CD4-positive, alpha-beta T cell treated with Interleukin-4 for 1 hour (primary cell): ENCODE results near the gene THEM4.
A peak's percentile ranks its signal among the peaks of the same experiment; 100 is the strongest.

Experiments
- DNase-seq, 2 donors: peaks; one replicate each; pipeline ENCODE4 v3.0.0-alpha.2; 2020 to 2022

THEM4 gene

DNA sequence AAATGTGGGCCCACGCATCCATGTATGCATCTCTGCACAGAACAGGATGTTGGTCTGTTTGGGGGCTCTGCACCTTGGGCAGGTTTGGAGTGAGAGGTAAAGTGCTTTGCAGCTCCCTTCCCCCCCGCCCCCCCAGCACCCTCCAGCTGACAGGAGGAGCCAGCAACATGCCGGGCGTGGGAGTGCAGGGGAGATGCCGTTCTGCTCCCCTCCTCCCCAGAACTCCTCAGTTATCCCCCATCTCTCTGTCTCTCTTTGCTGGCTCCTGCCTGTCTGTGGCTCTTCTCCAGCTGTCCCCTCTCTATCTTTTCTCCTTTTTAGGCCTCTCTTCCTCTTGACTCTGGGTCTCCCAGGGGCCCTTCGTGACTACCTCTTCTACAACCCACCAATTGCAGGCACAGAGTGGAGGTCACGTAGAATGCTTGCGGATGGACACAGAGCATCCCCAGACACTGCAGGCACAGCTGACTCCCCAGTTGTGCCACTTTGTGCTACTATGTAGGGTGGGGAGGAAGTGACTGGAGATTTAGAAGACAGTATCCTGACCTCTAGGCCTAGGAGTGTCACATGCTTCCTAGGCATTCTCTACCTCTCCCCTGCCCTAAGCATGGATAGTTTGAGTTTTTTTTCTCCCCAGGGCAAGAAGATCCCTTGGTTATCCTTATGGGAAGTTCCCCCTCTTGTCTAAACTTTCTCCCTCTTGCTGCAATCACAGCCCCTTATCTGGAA, 76.0 kb downstream of the THEM4 start:
- DNase-seq, result no peak

DNA sequence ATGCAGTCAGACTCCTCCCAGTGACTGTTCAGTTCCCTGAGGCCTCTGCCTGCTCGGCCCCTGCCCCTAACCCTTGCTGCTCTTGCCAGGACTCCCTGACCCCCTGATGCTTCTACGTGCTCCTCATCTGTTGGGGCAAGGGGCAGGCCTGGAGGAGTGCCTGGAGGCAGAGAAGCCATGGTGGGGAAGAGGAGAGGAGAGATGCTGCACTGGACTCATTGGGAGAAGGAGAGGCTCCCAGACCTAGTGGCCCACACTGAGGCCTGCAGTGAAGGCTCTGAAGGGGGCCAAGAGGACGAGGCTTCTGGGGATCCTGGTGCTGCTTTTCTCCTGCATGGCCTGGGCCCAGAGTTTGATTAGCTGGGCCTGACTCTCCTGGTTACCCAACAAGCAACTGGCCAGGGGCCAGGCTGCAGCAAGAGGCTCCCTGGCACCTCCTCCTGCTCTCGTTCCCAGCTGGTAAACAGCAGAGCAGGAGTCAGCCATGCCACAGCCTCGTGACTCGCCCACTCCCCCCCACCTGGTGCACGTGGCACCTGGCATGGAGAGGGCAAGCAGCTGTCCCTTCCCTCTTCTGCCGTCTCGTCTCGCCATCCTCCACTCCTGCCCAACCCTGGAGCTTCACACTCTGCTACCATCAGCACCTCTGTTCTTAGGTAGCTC, 76.9 kb downstream of the THEM4 start:
- no peak for DNase-seq

DNA sequence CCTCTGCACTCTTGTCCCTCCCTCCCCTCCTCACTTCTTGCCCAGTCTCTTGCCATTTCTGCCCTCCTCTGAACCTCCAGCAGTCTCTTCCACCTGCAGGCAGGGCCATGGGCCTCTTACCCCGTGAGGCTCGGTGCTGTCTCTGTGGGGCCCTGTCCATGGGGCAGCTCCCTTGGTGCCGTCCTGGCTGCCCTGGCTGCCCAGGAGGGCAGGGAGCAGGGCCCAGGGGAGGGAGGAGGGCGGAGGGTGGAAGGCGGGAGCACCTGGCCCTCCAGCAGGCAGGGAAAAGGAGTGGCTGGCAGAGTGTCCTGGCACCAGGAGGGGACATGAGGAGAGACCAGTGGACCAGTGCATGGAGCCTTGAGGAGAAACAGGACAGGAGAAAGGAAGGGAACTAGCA, 77.7 kb downstream of the THEM4 start, which contains the start of gene RORC:
RORC (minus strand) TSS at position 198 of the 400 bp plus-strand sequence; CDS start at position 160, 38 bp downstream.
- DNase-seq, result no peak

DNA sequence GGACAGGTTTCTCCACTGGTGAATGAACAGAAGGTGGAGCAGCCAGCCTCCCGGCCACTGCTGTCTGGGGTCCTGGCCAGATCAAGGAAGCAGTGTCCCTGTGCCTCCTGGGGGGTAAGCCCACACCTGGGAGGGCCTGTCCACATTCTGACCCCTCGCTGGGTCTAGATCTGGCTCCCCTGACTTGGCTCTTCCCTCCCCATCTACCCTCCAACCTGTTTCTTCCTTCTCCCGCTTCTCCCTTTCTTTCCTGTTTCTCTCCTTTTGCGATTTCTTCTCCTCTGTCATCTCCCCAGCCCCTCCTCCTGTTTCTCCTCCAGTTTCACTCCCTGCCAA, 78.1 kb downstream of the THEM4 start:
- DNase-seq, result no peak

DNA sequence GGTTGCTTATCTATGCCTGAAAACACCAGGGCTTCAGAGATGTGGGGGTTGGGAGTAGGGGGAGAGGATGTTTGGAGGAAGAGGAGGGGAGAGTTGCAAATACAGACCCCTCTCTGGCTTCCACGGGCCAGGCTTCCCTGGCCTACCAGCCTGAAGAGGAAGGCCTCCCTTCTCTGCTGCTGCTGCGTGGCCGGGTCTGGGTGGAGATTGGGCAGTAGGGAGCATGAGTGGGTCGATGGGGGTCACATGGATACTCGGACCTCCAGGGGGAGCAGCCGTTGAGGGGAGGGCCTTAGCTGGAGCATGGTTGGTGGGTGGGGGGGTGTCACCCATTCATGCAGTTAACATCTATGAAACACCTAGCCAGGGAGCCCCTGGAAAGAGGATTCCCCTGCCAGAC, 79.3 kb downstream of the THEM4 start:
- no peak for DNase-seq

DNA sequence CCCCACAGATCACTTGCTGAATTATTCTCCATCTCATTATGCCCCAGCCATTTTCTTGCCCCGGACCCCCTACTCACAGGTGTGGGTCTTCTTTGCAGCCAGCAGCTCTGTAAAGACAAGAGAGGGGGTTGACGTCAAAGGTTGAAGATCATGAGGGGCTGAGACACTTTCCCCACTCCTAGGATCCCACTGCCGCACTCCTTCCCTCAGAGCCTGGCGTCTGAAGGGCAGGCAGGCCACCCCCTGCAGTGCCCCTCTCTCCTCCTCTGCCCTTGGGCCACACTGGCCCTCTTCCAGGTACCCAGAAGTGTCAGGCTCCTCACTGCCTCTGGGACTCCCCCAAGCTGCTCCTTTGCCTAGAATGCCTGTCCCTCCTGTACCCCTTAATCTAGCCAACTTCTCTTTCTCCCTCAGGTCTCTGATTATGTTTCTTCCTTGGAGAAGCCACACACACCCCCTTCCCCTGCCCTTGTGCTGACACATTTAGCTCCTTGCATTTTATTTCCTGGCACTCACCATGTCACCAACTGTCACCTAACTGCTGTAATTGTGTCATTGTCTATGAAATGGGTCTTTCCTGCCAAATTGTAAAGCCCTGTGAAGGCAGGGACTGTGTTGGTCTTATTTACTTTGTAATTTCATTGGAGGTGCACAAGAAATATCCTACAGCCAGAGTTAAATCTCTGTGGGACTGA, 79.8 kb downstream of the THEM4 start:
- DNase-seq, result no peak

DNA sequence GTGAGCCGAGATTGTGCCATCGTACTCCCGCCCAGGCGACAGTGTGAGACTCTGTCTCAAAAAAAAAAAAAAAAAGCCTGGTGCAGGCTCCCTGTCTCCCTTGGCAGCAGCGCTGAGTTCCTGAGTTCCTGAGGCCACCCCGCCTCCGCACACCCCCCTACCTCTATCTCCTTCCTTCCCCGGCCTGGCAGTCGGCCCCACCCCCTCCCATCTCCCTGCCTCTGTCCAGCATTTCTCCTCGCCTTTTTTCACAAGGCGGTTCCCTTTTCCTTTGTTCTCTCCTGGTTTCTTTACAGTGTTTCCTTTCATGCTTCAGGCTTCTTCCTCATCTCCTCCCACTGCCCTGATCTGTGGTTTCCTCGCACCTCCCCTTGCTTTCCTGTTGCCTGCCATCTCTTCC, 80.4 kb downstream of the THEM4 start:
- no peak for DNase-seq

DNA sequence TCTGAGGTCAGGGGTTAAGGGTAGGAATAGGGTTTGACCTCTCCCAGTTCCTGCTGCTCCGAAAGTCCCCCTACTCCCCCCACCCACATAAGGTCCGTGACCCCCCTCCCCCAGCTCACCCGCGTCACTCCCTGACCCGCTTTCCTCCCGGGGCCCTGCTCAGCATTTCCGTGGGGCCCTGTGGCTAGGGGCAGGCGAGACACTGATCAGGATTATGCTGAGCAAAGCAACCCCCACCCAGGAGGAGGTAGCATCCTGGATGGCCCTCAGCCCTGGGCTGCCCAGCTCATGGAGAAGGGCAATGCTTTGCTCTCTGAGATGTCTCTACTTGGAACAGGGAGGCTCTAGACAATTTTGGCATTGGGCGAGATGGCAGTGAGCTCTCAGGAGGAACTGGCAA, 81.5 kb downstream of the THEM4 start:
- no peak for DNase-seq

DNA sequence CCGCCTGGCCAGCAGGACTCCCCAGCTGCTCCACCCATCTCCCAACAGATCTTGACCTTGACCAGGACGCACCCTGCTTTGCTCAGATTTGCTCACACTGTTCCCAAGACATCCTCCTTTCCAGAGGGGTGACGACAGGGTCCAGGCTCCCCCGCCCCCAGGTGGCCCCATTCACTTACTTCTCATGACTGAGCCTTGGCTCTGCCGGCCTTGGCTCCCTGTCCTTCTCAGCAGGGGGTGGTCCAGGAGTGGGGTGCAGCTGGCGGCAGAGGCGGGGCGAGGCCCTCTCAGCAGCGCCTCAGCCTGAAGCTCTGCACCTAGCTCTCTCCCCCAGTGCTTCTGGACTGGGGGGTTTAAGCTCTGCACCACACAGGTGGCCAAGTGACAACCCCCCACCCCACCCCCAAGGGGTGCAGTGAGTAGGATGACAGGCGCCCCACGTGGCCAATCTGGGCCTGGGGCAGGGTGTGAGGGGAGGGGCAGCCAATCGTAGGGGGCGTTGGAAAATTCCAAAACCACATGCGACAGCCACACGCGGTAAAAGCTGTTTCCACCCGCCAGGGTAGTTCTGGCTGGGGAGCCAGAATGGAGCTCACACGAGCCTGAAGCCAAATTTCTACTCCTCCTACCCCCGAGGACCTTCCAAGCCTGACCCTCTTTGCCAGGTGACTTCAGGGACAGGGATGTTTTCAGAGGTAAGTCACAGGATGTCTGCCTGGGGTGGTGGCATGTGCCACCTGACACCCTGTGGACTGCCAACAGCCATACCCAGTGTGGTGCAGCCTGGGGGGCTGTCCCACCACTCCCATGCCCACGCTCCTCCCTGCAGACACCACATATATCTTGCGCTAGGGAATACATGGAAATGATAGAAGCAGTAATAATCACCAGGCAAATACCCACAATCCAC, 83.3 kb downstream of the THEM4 start:
- peak in 1 of 2 donors; percentile 42 for DNase-seq

DNA sequence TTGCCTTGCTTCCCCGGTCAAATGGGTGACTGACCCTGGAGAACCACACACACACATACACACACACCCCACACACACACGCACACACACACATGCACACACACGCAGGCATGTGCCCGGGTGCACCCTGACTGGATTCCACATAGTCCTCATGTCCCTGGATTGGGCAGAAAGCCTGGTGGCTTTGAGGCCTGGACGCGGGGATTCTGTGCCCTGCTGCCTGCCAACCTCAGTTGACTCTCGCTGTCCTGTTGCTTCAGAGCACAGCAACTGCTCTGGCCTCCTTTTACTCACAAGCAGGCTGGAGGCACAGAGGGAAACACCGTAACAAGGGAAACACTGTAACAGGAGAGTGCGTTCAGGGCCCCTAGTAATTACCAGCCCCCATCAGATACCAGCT, 84.1 kb downstream of the THEM4 start:
- no peak for DNase-seq
